Measurements from ENCODE around the gene SPACA6.

The SPACA6 gene

DNA sequence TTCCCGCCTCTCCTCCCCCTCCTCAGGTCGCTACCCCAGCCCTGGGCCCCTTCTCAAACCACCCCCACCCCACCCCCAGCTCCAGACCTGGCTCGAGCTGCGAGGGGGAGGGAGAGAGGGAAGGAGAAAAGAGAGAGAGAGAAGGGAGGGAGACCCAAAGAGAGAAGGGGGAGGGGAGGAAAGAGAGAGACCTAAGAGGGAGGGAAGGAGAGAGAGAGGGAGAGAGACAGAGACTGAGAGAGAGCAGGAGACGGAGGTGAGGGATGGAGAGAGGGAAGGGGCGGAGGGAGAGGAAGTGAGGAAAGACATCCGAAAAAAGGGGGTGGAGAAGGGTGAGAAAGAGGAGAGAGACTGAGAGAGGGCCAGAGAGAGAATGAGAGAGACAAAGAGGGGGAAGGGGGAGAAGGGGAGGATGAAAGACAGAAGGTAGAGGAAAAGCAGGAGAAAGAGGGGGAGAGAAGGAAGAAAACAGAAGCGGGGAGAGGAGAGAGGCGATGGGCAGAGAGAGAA is 2.0 kb upstream of the SPACA6 start:
- no peak for DNase-seq (ENCODE audit: extremely low read depth, insufficient read length)
- Histone ChIP-seq H3K36me3 (ENCODE audit: control insufficient read depth, insufficient read depth, low read length) (no peaks in the 10 kb centered on the region), H3K27me3 (replicated peaks; ENCODE audit: control insufficient read depth, insufficient read depth, low read length) (no peaks in the 10 kb centered on the region; the same call in none of the 2 replicates), H3K4me3 (replicated peaks; ENCODE audit: low read depth, low read length) (no peak overlapping the region)
- no peak for TF ChIP-seq CTCF (IDR thresholded peaks at IDR 0.05; ENCODE audit: insufficient read depth, low read length, poor library complexity, severe bottlenecking)

- Histone ChIP-seq H3K27me3 (replicated peaks; ENCODE audit: control insufficient read depth, insufficient read depth, low read length) (no peaks in the 10 kb centered on the region; the same call in none of the 2 replicates), H3K36me3 (ENCODE audit: control insufficient read depth, insufficient read depth, low read length) (no peaks in the 10 kb centered on the region), H3K4me3 (replicated peaks; ENCODE audit: low read depth, low read length) (no peak overlapping the region)
- TF ChIP-seq CTCF (IDR thresholded peaks at IDR 0.05; ENCODE audit: insufficient read depth, low read length, poor library complexity, severe bottlenecking) = no peak
- no peak for DNase-seq (ENCODE audit: extremely low read depth, insufficient read length)
Measured at GRCh38 chr19:51691584-51692428, 1.3 kb upstream of the SPACA6 start.

GRCh38 chr19:51692468-51692867 is 662 bp upstream of the SPACA6 start:
- no peak for TF ChIP-seq CTCF (IDR thresholded peaks at IDR 0.05; ENCODE audit: insufficient read depth, low read length, poor library complexity, severe bottlenecking)
- no peaks in the 10 kb centered on the region; the same call in none of the 2 replicates for H3K27me3 ChIP-seq (replicated peaks; ENCODE audit: control insufficient read depth, insufficient read depth, low read length)
- no peaks in the 10 kb centered on the region for H3K36me3 ChIP-seq (ENCODE audit: control insufficient read depth, insufficient read depth, low read length)
- H3K4me3 ChIP-seq (replicated peaks; ENCODE audit: low read depth, low read length) = no peak overlapping the region
- no peak for DNase-seq (ENCODE audit: extremely low read depth, insufficient read length)

GRCh38 chr19:51693819-51694218 is 689 bp downstream of the SPACA6 start:
- TF ChIP-seq CTCF (IDR thresholded peaks at IDR 0.05; ENCODE audit: insufficient read depth, low read length, poor library complexity, severe bottlenecking) = no peak
- no peak for DNase-seq (ENCODE audit: extremely low read depth, insufficient read length)
- Histone ChIP-seq H3K4me3 (replicated peaks; ENCODE audit: low read depth, low read length) (no peak overlapping the region), H3K27me3 (replicated peaks; ENCODE audit: control insufficient read depth, insufficient read depth, low read length) (no peaks in the 10 kb centered on the region; the same call in none of the 2 replicates), H3K36me3 (ENCODE audit: control insufficient read depth, insufficient read depth, low read length) (no peaks in the 10 kb centered on the region)

DNA sequence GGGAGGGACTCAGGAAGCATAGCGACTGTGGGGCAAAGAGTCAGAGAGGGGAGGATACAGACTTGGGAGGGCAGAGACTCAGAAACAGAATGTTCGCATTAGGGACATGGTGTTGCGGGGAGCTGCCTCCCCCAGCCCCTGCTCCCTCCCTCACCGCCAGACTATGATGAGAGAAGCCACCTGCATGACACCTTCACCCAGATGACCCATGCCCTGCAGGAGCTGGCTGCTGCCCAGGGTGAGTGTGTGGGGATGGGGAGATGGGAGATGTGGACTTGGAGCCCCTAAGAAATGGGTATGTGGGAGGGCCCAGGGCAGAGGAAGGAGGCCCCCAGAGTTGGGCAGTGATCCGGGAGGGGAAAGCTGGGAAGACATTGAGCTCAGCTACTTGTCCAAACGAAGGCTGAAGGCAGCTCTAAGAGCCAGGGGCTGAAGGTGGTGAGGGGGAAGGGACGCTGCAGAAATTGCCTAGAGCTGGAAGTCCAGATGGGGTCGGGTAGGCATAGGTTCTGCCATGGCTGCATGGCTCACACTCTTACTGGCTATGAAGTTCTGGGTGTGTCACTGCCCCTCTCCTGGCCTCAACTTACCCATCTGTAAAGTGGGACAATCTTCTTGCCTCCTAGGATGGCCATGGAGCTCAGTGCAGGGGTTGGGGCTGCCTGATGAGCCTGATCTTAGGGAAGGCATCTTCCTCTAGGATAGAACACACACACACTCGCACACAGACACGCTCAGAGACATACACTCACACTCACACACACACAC is 1.4 kb downstream of the SPACA6 start:
- Histone ChIP-seq H3K27me3 (replicated peaks; ENCODE audit: control insufficient read depth, insufficient read depth, low read length) (no peaks in the 10 kb centered on the region; the same call in none of the 2 replicates), H3K4me3 (replicated peaks; ENCODE audit: low read depth, low read length) (no peak overlapping the region), H3K36me3 (ENCODE audit: control insufficient read depth, insufficient read depth, low read length) (no peaks in the 10 kb centered on the region)
- DNase-seq (ENCODE audit: extremely low read depth, insufficient read length) = no peak
- TF ChIP-seq CTCF (IDR thresholded peaks at IDR 0.05; ENCODE audit: insufficient read depth, low read length, poor library complexity, severe bottlenecking) = no peak

All from GM06990 (cell line).